ENCODE measurements around the gene FOXD3.

DNA sequence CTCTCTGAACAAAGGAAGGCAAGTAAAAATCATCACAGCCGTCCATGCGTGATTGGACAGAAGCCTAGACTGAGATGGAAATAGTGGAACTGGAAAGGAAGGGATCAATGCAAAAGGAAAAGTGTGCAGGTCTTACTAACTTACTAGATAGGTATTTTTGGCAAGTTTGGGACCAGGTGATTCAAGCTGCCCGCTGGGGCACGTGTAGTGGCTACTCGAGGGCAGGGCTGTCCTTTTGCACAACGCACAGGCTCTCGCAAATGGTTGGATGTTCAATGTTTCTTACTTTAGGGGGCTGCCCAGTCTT lies 44.5 kb downstream of the FOXD3 start:
- TF ChIP-seq, protein P1, sequence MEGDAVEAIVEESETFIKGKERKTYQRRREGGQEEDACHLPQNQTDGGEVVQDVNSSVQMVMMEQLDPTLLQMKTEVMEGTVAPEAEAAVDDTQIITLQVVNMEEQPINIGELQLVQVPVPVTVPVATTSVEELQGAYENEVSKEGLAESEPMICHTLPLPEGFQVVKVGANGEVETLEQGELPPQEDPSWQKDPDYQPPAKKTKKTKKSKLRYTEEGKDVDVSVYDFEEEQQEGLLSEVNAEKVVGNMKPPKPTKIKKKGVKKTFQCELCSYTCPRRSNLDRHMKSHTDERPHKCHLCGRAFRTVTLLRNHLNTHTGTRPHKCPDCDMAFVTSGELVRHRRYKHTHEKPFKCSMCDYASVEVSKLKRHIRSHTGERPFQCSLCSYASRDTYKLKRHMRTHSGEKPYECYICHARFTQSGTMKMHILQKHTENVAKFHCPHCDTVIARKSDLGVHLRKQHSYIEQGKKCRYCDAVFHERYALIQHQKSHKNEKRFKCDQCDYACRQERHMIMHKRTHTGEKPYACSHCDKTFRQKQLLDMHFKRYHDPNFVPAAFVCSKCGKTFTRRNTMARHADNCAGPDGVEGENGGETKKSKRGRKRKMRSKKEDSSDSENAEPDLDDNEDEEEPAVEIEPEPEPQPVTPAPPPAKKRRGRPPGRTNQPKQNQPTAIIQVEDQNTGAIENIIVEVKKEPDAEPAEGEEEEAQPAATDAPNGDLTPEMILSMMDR (IDR thresholded peaks at IDR 0.05) = no peak
- TF ChIP-seq POLR2A (IDR thresholded peaks at IDR 0.05; ENCODE audit: low read depth) (no peak), POLR2AphosphoS5 (IDR thresholded peaks at IDR 0.05) (no peak)

Data from esophagus muscularis mucosa (tissue), 3 donors.